IPS-18a (cell line): ENCODE data around the gene SHROOM3.

Experiments used
- H3K27ac ChIP-seq: one replicate; pipeline ENCODE4 v1.5.1; 2013; ENCODE audit warnings: low read length
- H3K27me3 ChIP-seq: one replicate; pipeline ENCODE4 v1.6.1; 2013; ENCODE audit warnings: mild to moderate bottlenecking, low read length; ENCODE audit not compliant: control insufficient read depth, insufficient read depth
- H3K36me3 ChIP-seq: one replicate; pipeline ENCODE4 v1.6.1; 2013; ENCODE audit warnings: low read depth, low read length; ENCODE audit not compliant: control insufficient read depth
- H3K4me1 ChIP-seq: one replicate; pipeline ENCODE4 v1.6.1; 2013; ENCODE audit warnings: low read depth, low read length; ENCODE audit not compliant: control insufficient read depth
- H3K4me3 ChIP-seq: one replicate; pipeline ENCODE4 v1.5.1; 2013; ENCODE audit warnings: low read length
- H3K9ac ChIP-seq: one replicate; pipeline ENCODE4 v1.6.1; 2013; ENCODE audit warnings: mild to moderate bottlenecking, low read length, moderate library complexity
- H3K9me3 ChIP-seq: one replicate; pipeline ENCODE4 v1.6.1; 2013; ENCODE audit warnings: low read depth, low read length; ENCODE audit not compliant: control insufficient read depth

Gene SHROOM3

DNA sequence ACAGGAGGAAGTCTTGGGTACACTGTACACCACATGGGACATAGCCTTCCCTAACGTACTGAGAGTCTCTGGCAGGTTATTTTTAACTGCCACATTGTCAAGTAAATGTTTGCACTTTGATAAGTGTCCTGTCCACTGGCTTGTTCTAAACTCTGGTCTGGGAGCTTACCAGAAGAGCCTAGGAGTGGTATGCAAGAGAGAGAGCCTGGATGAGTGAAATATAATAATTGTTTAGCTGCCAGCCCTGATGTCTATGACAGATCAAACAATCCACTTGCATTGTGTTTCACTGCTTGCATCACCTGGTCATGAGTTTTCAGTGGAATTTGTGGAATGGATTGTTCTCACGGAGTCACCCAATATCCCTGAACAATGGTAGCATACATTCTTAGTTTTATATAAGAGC is 91.6 kb downstream of the SHROOM3 start:
- no peak overlapping the region for H3K4me3 ChIP-seq
- no peaks in the 10 kb centered on the region for H3K36me3 ChIP-seq
- H3K9me3 ChIP-seq = no peaks in the 10 kb centered on the region
- H3K27ac ChIP-seq = no peak overlapping the region
- H3K27me3 ChIP-seq = no peaks in the 10 kb centered on the region
- no peaks in the 10 kb centered on the region for H3K4me1 ChIP-seq
- H3K9ac ChIP-seq = no peak overlapping the region

DNA sequence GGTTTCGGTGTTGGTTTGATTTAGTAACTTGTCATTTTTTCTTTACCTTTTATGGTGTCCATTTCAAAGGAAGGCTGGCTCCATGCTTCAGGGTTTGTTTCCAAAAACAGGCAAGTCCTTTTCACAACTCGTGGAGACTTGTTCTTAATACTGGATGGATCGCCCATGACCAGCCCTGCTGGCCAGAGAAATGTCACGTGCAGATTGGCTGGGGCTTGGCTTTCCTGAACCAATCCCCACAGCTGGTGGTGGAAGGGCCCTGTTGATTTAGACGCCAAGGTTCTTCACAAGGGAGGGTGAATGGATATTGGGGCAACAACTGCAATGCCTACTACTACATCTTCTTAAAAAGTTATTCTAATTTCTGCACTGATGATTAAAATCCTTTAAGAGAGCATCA is 92.6 kb downstream of the SHROOM3 start:
- Histone ChIP-seq H3K27me3 (no peaks in the 10 kb centered on the region), H3K27ac (no peak overlapping the region), H3K9me3 (no peaks in the 10 kb centered on the region), H3K4me1 (no peaks in the 10 kb centered on the region), H3K4me3 (no peak overlapping the region), H3K36me3 (no peaks in the 10 kb centered on the region), H3K9ac (no peak overlapping the region)

DNA sequence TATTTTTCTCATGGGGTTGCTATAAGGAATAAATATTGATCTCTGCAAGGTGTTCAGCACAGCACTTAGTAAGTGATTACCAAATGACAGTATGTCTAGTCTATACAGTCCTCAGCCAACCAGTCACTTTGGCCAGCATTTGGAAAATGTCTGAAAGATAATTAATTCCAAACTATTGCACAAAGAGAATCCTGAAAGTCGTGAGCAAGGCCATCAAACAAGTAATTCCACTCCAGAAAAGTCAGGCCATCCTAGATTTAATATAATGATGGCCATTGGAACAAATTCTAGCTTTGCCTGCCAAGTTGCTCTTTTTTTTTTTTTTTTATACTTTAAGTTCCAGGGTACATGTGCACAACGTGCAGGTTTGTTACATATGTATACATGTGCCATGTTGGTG is 96.6 kb downstream of the SHROOM3 start:
- Histone ChIP-seq H3K9me3 (no peaks in the 10 kb centered on the region), H3K9ac (no peak overlapping the region), H3K27ac (no peak overlapping the region), H3K27me3 (no peaks in the 10 kb centered on the region), H3K4me1 (peaks cover 11% of the 10 kb centered on the region), H3K4me3 (no peak overlapping the region), H3K36me3 (no peaks in the 10 kb centered on the region)

DNA sequence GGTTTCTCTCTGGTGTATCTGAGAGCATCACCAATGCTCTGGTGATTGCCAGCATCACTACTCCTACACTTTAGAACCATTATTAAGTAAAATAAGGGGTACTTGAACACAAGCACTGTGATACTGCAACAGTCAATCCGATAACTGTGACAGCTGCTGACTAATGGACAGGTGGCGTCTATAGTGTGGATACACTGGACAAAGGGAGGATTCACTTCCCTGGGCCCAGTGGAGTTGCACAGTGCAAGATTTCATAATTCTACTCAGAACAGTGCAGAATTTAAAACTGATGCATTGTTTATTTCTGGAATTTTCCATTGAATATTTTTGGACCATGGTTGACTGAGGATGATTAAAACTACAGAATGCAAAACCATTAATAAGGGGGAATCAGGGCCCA is 97.8 kb downstream of the SHROOM3 start:
- peaks cover 11% of the 10 kb centered on the region for H3K4me1 ChIP-seq
- H3K4me3 ChIP-seq = no peak overlapping the region
- H3K27ac ChIP-seq = no peak overlapping the region
- H3K36me3 ChIP-seq = no peaks in the 10 kb centered on the region
- no peaks in the 10 kb centered on the region for H3K27me3 ChIP-seq
- H3K9me3 ChIP-seq = no peaks in the 10 kb centered on the region
- H3K9ac ChIP-seq = no peak overlapping the region

DNA sequence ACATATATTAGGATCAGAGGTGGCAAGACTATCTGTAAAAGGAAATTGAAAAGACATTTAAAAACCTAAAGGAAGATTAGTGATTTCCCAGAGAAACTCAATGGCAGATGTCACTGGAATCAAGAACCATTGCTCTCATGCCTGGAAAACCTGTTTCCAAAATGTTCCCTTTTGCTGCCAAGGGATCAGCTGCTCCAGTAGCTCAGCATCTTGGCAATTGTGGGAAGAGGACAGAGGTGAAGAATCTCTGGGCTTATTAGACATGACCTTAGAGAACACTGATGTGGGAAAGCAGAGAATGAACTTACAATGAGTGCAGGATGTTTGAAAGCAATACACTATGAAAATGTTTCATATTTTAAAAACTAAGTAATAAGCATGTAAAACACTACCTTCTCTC is 98.3 kb downstream of the SHROOM3 start:
- H3K9me3 ChIP-seq = no peaks in the 10 kb centered on the region
- H3K27ac ChIP-seq = no peak overlapping the region
- H3K4me3 ChIP-seq = no peak overlapping the region
- no peaks in the 10 kb centered on the region for H3K36me3 ChIP-seq
- H3K27me3 ChIP-seq = no peaks in the 10 kb centered on the region
- no peak overlapping the region for H3K9ac ChIP-seq
- peaks cover 11% of the 10 kb centered on the region for H3K4me1 ChIP-seq

DNA sequence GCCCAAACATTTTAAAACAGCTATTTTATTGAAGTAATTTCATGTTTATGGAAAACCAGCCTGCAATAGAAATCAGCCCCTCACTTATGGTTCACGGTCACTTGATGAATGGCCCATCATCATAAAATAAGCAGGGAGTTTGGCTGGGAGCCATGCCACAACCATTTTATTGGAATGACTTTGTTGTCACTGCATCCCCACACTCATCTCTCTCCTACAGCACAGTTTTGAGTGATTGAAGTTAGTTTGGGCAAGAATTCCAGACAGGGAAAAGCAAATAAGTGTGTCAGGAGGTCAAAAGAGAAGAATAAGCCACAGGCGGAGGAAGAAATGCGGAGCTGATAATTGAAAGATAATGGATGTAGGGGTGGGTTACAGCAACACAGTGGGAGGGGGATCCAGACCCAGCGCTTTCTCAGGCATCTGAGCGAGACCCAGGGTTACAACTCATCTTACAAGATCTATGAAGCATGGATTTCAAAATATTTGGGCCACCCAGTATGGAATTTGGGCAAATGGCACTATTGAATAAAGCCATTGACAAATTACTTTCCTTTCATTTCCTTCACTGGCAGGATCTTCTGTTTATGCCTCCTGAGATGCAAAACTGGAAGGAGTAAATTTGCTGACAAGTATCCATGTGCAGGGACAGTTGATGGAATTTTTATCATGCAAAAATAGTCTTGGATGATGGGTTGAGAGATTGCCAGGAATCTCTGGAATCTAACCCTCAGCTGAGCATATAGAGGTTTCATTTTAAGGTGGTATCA is 100.8 kb downstream of the SHROOM3 start:
- no peaks in the 10 kb centered on the region for H3K27me3 ChIP-seq
- no peaks in the 10 kb centered on the region for H3K36me3 ChIP-seq
- H3K4me3 ChIP-seq = no peak overlapping the region
- peaks cover 18% of the 10 kb centered on the region for H3K4me1 ChIP-seq
- no peak overlapping the region for H3K27ac ChIP-seq
- no peaks in the 10 kb centered on the region for H3K9me3 ChIP-seq
- no peak overlapping the region for H3K9ac ChIP-seq

DNA sequence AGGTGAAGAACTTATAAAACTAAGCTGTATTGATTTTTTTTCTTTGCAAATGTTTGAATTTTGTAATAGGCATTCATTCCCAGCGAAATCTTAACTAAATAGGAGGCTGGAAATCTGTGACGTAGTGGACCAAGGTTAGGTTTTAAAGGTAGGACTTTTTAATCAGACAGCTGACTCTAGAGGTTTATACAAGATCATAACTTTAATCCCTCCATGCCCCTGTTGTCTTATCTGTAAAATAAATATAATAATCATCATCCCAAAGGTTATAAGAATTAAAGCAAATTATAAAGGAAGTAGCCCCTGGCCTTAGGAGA is 101.3 kb downstream of the SHROOM3 start:
- Histone ChIP-seq H3K9ac (no peak overlapping the region), H3K4me3 (no peak overlapping the region), H3K36me3 (no peaks in the 10 kb centered on the region), H3K4me1 (peaks cover 21% of the 10 kb centered on the region), H3K9me3 (no peaks in the 10 kb centered on the region), H3K27me3 (no peaks in the 10 kb centered on the region), H3K27ac (no peak overlapping the region)

DNA sequence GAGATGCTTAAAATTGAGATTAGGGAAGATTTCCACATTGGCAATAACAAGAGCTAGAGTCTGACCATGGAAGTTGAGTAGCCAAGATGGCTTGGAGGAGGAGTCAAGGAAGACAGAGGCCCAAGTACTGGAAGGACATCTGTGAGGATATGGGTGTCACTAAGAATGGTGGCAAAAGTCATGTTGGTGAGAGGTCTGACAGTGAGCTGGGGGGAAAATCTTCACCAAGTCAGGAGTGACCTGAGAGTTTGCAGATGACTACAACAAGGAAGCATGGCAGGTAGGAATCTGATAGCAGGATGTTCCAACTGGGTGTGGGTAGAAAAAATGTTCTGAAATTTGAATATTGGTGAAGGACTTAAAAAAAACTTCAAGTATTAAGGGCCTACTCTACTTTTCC is 103.3 kb downstream of the SHROOM3 start:
- no peak overlapping the region for H3K27ac ChIP-seq
- H3K36me3 ChIP-seq = no peaks in the 10 kb centered on the region
- no peak overlapping the region for H3K9ac ChIP-seq
- H3K4me1 ChIP-seq = peaks cover 23% of the 10 kb centered on the region
- no peaks in the 10 kb centered on the region for H3K27me3 ChIP-seq
- no peaks in the 10 kb centered on the region for H3K9me3 ChIP-seq
- H3K4me3 ChIP-seq = no peak overlapping the region

DNA sequence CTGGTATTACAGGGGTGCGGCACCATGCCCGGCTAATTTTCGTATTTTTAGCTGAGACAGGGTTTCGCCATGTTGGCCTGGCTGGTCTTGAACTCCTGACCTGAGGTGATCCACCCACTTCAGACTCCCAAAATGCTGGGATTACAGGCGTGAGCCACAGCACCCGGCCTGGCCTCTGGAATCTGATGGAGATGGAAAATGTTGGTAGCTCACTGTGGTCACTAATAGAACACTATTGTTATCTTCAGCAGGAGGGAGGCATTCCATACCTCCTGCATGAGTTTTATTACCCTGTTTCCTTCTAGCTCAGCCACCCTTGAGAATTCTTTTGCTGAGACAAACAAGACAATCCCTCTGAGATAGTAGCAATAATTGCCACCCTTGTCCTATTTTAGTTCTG is 105.0 kb downstream of the SHROOM3 start:
- H3K4me3 ChIP-seq = no peak overlapping the region
- H3K36me3 ChIP-seq = no peaks in the 10 kb centered on the region
- no peaks in the 10 kb centered on the region for H3K9me3 ChIP-seq
- no peaks in the 10 kb centered on the region for H3K27me3 ChIP-seq
- peaks cover 24% of the 10 kb centered on the region for H3K4me1 ChIP-seq
- peak overlapping the region; percentile 4 for H3K9ac ChIP-seq
- no peak overlapping the region for H3K27ac ChIP-seq

DNA sequence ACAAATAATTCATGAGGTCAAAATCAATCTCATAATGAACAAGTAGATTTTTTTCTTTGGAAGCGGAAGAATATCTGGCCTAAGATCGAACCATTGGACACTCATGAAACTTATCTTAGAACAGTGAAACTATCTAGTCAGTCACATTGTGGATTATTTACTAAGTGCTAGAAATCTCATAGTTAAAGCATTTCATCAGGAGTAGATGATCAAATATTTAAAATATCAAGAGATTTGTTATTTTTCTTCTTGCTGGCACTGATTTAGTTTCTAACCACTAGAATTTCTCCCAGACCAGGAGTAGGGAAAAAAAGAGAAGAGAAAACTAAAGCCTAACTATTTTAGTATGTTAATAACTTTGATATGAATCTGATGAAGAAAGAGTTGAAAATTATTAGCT is 105.5 kb downstream of the SHROOM3 start:
- H3K4me3 ChIP-seq = no peak overlapping the region
- H3K9ac ChIP-seq = peak overlapping the region; percentile 4
- H3K4me1 ChIP-seq = peaks cover 25% of the 10 kb centered on the region
- no peaks in the 10 kb centered on the region for H3K9me3 ChIP-seq
- no peaks in the 10 kb centered on the region for H3K36me3 ChIP-seq
- H3K27ac ChIP-seq = no peak overlapping the region
- no peaks in the 10 kb centered on the region for H3K27me3 ChIP-seq

DNA sequence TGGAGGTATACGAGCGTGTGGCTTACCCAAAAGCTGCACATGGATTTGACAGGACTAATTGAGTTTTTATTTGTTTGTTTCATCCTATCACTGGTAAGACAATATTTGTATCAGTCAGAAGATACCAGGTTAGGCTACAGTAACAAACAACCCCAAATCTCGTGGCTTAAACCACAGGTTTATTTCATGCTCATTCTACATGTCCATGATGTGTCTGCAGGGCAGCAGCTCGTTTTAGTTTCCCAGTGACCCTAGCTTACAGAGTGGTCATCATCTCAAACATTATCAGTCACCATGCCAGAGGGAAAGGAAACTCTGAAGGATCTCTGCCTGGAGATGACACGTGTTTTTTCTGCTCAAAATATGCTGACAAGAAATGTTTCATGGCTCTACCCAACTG is 108.3 kb downstream of the SHROOM3 start:
- Histone ChIP-seq H3K4me1 (peaks cover 31% of the 10 kb centered on the region), H3K9ac (no peak overlapping the region), H3K36me3 (no peaks in the 10 kb centered on the region), H3K27me3 (no peaks in the 10 kb centered on the region), H3K27ac (no peak overlapping the region), H3K9me3 (no peaks in the 10 kb centered on the region), H3K4me3 (no peak overlapping the region)

DNA sequence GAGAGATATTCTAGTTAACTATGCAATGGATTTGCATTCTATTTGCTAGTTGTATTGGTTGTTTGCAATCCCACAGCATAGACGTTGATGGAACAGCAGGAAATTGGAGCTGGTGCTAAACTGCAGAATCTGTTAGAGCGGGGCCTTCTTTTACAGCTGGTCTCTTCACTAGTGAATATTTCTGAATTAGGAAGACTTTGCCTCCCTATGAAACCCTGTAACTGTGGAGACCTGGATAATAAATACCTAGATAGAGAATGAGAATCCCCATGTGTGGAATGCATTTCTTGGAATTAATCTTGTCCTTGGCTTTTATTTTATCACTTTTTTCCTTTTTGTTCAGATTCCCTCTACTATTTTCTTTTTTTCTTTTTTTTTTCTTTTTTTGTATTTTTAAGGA is 109.7 kb downstream of the SHROOM3 start:
- H3K4me3 ChIP-seq = no peak overlapping the region
- no peaks in the 10 kb centered on the region for H3K27me3 ChIP-seq
- no peak overlapping the region for H3K27ac ChIP-seq
- no peaks in the 10 kb centered on the region for H3K36me3 ChIP-seq
- peaks cover 31% of the 10 kb centered on the region for H3K4me1 ChIP-seq
- no peaks in the 10 kb centered on the region for H3K9me3 ChIP-seq
- H3K9ac ChIP-seq = no peak overlapping the region
